ENCODE data around the gene SPIN3. TPM values are rescaled to one million over a fixed set of nuclear protein-coding genes. Genes with fewer than 3 reads are reported as not detected.
"Not testable (repeated sequence)": the region's sequence is repeated elsewhere in the genome, so short reads cannot be mapped to it uniquely, and the experiment has no call there.

SPIN3 gene
- total RNA-seq, 2 experiments from 2014 or later: 6.8 to 8.8 TPM

GRCh38 chrX:56947699-56948098, 47.6 kb downstream of the SPIN3 start:
- TF ChIP-seq CTCF (IDR thresholded peaks at IDR 0.05): no peak
- CTCF ChIA-PET: no interaction called here
- Histone ChIP-seq H3K27ac (ENCODE audit: low read depth in 1 of 2, low read length in 2 of 2) (no peak overlapping the region), H3K4me1 (ENCODE audit: insufficient read depth, low read length) (no peaks in the 10 kb centered on the region), H3K9me3 (ENCODE audit: control insufficient read depth in 1 of 2, insufficient read depth in 1 of 2, low read length in 2 of 2) (peaks cover 0 to 3% of the 10 kb centered on the region in 2 experiments), H3K27me3 (ENCODE audit: control insufficient read depth in 1 of 2, insufficient read depth in 2 of 2, low read length in 2 of 2) (no peaks in the 10 kb centered on the region), H3K4me3 (ENCODE audit: low read length) (no peak overlapping the region), H3K36me3 (ENCODE audit: insufficient read depth, low read length) (no peaks in the 10 kb centered on the region)
- ATAC-seq (ENCODE audit: poor library complexity) (no peak), DNase-seq (no peak)
- H3K27me3 Mint-ChIP-seq: no peaks in the 10 kb centered on the region
- H3K9me3 Mint-ChIP-seq: no peaks in the 10 kb centered on the region
- H3K36me3 Mint-ChIP-seq (ENCODE audit: low read depth): no peaks in the 10 kb centered on the region
- H3K4me1 Mint-ChIP-seq (ENCODE audit: low read depth): no peaks in the 10 kb centered on the region
- POLR2A ChIA-PET: no interaction called here
- H3K4me3 Mint-ChIP-seq: no peak overlapping the region
- intact Hi-C loops (cut with DNase I, micrococcal nuclease): no loop called here
- no peak overlapping the region for H3K27ac Mint-ChIP-seq

- H3K27me3 ChIP-seq (ENCODE audit: control insufficient read depth in 1 of 2, insufficient read depth in 2 of 2, low read length in 2 of 2); H3K4me3 ChIP-seq (ENCODE audit: low read length); H3K27me3 Mint-ChIP-seq; H3K27ac ChIP-seq (ENCODE audit: low read depth in 1 of 2, low read length in 2 of 2); intact Hi-C loops (cut with DNase I, micrococcal nuclease); H3K36me3 ChIP-seq (ENCODE audit: insufficient read depth, low read length); H3K27ac Mint-ChIP-seq; H3K4me1 ChIP-seq (ENCODE audit: insufficient read depth, low read length); POLR2A ChIA-PET; H3K36me3 Mint-ChIP-seq (ENCODE audit: low read depth); ATAC-seq (ENCODE audit: poor library complexity); H3K4me1 Mint-ChIP-seq (ENCODE audit: low read depth); H3K4me3 Mint-ChIP-seq; H3K9me3 ChIP-seq (ENCODE audit: control insufficient read depth in 1 of 2, insufficient read depth in 1 of 2, low read length in 2 of 2); DNase-seq; CTCF ChIA-PET; H3K9me3 Mint-ChIP-seq: not testable (repeated sequence)
Observed at GRCh38 chrX:56946201-56946600, 49.1 kb downstream of the SPIN3 start.

- ATAC-seq (ENCODE audit: poor library complexity); intact Hi-C loops (cut with DNase I, micrococcal nuclease); H3K9me3 ChIP-seq (ENCODE audit: control insufficient read depth in 1 of 2, insufficient read depth in 1 of 2, low read length in 2 of 2); POLR2A ChIA-PET; CTCF ChIA-PET; H3K4me1 ChIP-seq (ENCODE audit: insufficient read depth, low read length); H3K4me3 Mint-ChIP-seq; H3K36me3 Mint-ChIP-seq (ENCODE audit: low read depth); H3K27me3 Mint-ChIP-seq; H3K27ac Mint-ChIP-seq; H3K9me3 Mint-ChIP-seq; H3K27me3 ChIP-seq (ENCODE audit: control insufficient read depth in 1 of 2, insufficient read depth in 2 of 2, low read length in 2 of 2); H3K4me3 ChIP-seq (ENCODE audit: low read length); H3K36me3 ChIP-seq (ENCODE audit: insufficient read depth, low read length); H3K4me1 Mint-ChIP-seq (ENCODE audit: low read depth); H3K27ac ChIP-seq (ENCODE audit: low read depth in 1 of 2, low read length in 2 of 2); DNase-seq: not testable (repeated sequence)
Observed at GRCh38 chrX:56945226-56945625, 50.1 kb downstream of the SPIN3 start.

- Histone ChIP-seq H3K9me3 (ENCODE audit: control insufficient read depth in 1 of 2, insufficient read depth in 1 of 2, low read length in 2 of 2) (peaks cover 0 to 3% of the 10 kb centered on the region in 2 experiments), H3K27ac (ENCODE audit: low read depth in 1 of 2, low read length in 2 of 2) (no peak overlapping the region), H3K4me1 (ENCODE audit: insufficient read depth, low read length) (no peaks in the 10 kb centered on the region), H3K36me3 (ENCODE audit: insufficient read depth, low read length) (no peaks in the 10 kb centered on the region), H3K27me3 (ENCODE audit: control insufficient read depth in 1 of 2, insufficient read depth in 2 of 2, low read length in 2 of 2) (no peaks in the 10 kb centered on the region), H3K4me3 (ENCODE audit: low read length) (no peak overlapping the region)
- no peak for TF ChIP-seq CTCF (IDR thresholded peaks at IDR 0.05)
- ChIA-PET CTCF (no interaction called here), POLR2A (no interaction called here)
- DNase-seq (no peak), ATAC-seq (ENCODE audit: poor library complexity) (no peak)
- peaks cover 5% of the 10 kb centered on the region for H3K36me3 Mint-ChIP-seq (ENCODE audit: low read depth)
- no peaks in the 10 kb centered on the region for H3K27me3 Mint-ChIP-seq
- no peaks in the 10 kb centered on the region for H3K4me1 Mint-ChIP-seq (ENCODE audit: low read depth)
- no peak overlapping the region for H3K4me3 Mint-ChIP-seq
- H3K9me3 Mint-ChIP-seq: no peaks in the 10 kb centered on the region
- intact Hi-C loops (cut with DNase I, micrococcal nuclease): no loop called here
- no peak overlapping the region for H3K27ac Mint-ChIP-seq
Observed at GRCh38 chrX:56943264-56943663, 52.1 kb downstream of the SPIN3 start.

Other genes with a start within 250 kb of the SPIN3 start
- gene SPIN2B, start 126.0 kb upstream of the SPIN3 start, total RNA-seq: 1 to 10 TPM; 7.9 to 8.7 TPM
- gene SPIN2A, start 141.9 kb upstream of the SPIN3 start, total RNA-seq: 1 to 10 TPM in 1 of 2 experiments, under 1 TPM in 1; 0.49 to 1.1 TPM

All from CD4-positive, alpha-beta T cell (primary cell).